Keratinocyte (primary cell): Measurements from ENCODE around the gene MPZL1. TPM values are rescaled to one million over a fixed set of nuclear protein-coding genes. Genes with fewer than 3 reads are reported as not detected.

ENCODE experiments used
- DNase-seq: peaks from one replicate; pipeline ENCODE4 v3.0.0-alpha.2; 2011; ENCODE audit warnings: low read depth, missing footprints, low spot score
- FAIRE-seq: peaks from 2 replicates; lab custom pipeline; 2011; peaks lifted over from hg19 to GRCh38; lab: Jason Lieb, UNC
- H2AFZ ChIP-seq: 2 replicates; pipeline ENCODE4 v1.6.0; 2012; ENCODE audit warnings: low read length, control low read depth, inconsistent platforms; ENCODE audit not compliant: control insufficient read depth
- H3K27ac ChIP-seq: 2 replicates; pipeline ENCODE4 v1.5.1; 2011; ENCODE audit warnings: low read length; ENCODE audit not compliant: control insufficient read depth, insufficient read depth
- H3K27me3 ChIP-seq: 3 replicates; pipeline ENCODE4 v1.6.0; 2011; ENCODE audit warnings: low read length; ENCODE audit not compliant: control insufficient read depth, insufficient read depth; ENCODE audit errors: extremely low read depth
- H3K36me3 ChIP-seq, 2 experiments: 2 replicates in 1 of 2; 3 replicates in 1 of 2; pipeline ENCODE4 v1.5.1; 2011; ENCODE audit warnings: low read length in 2 of 2, mild to moderate bottlenecking in 1 of 2; ENCODE audit not compliant: control insufficient read depth in 2 of 2, insufficient read depth in 2 of 2; ENCODE audit errors: extremely low read depth in 1 of 2
- H3K4me1 ChIP-seq: 3 replicates; pipeline ENCODE4 v1.5.1; 2011; ENCODE audit warnings: low read length; ENCODE audit not compliant: control insufficient read depth, insufficient read depth; ENCODE audit errors: extremely low read depth
- H3K4me2 ChIP-seq: 3 replicates; pipeline ENCODE4 v1.6.0; 2011; ENCODE audit warnings: low read depth, low read length; ENCODE audit not compliant: control insufficient read depth, insufficient read depth; ENCODE audit errors: extremely low read depth
- H3K4me3 ChIP-seq, 3 experiments: fragments of 200-600 bp in 1 of 3; sonication (generic) in 1 of 3; 2 replicates in 2 of 3; 3 replicates in 1 of 3; pipeline ENCODE4 v1.5.1; 2011 to 2016; ENCODE audit warnings: low read length in 3 of 3, mild to moderate bottlenecking in 3 of 3, control low read depth in 2 of 3, inconsistent platforms in 1 of 3, low read depth in 1 of 3, mixed read lengths in 1 of 3, mixed run types in 1 of 3, moderate library complexity in 1 of 3; ENCODE audit not compliant: control insufficient read depth in 2 of 3, insufficient read depth in 2 of 3; ENCODE audit errors: extremely low read depth in 1 of 3
- H3K79me2 ChIP-seq: 2 replicates; pipeline ENCODE4 v1.6.0; 2012; ENCODE audit warnings: low read length; ENCODE audit not compliant: control insufficient read depth, insufficient read depth
- H3K9ac ChIP-seq: 3 replicates; pipeline ENCODE4 v1.6.0; 2011; ENCODE audit warnings: low read length; ENCODE audit not compliant: control insufficient read depth, insufficient read depth; ENCODE audit errors: extremely low read depth
- H3K9me1 ChIP-seq: 3 replicates; pipeline ENCODE4 v1.6.0; 2011; ENCODE audit warnings: low read length; ENCODE audit not compliant: control insufficient read depth, insufficient read depth; ENCODE audit errors: extremely low read depth
- H3K9me3 ChIP-seq: 2 replicates; pipeline ENCODE4 v1.5.1; 2012; ENCODE audit warnings: low read depth, low read length; ENCODE audit not compliant: control insufficient read depth
- H4K20me1 ChIP-seq: 3 replicates; pipeline ENCODE4 v1.6.0; 2011; ENCODE audit warnings: low read length; ENCODE audit not compliant: control insufficient read depth, insufficient read depth; ENCODE audit errors: extremely low read depth
- EZH2 ChIP-seq: IDR thresholded peaks from one replicate; pipeline ENCODE4 v1.6.1; 2012; ENCODE audit warnings: inconsistent platforms, mild to moderate bottlenecking, low read length, moderate library complexity
- dilution Hi-C: fragments of 300-500 bp; cut with MboI; formaldehyde crosslinking; loops from one replicate; pipeline ENCODE4 v1.7.0; 2020; ENCODE audit warnings: low sequenced_read_pairs; ENCODE audit not compliant: extremely low pct_ligation_motif_present
- polyA plus RNA-seq, 5 experiments: library from polyadenylated mRNA; depleted of rRNA in 3 of 5; stranded (reverse) in 3 of 5; stranded (forward) in 1 of 5; unstranded in 1 of 5; fragments of >200 nt; gene quantifications; 1 replicate in 1 of 5; 2 replicates in 3 of 5; 3 replicates in 1 of 5; pipeline versions ENCODE4 v1.2.1 to v1.2.3, GENCODE V29; 2011 to 2012; ENCODE audit warnings: missing spikeins in 2 of 5, low read depth in 1 of 5, low replicate concordance in 1 of 5
- TF ChIP-seq, protein P1 (sequence below), 3 experiments: IDR thresholded peaks in 1 of 3; conservative IDR thresholded peaks in 1 of 3; optimal IDR thresholded peaks in 1 of 3; 2 replicates in 2 of 3; 3 replicates in 1 of 3; pipeline versions ENCODE3 to v1.5.1; 2011; ENCODE audit warnings: low read length in 3 of 3, mild to moderate bottlenecking in 3 of 3, moderate library complexity in 2 of 3, control low read depth in 1 of 3, inconsistent platforms in 1 of 3; ENCODE audit not compliant: insufficient read depth in 2 of 3; ENCODE audit errors: extremely low read depth in 1 of 3

Gene MPZL1
- polyA plus RNA-seq, 1 donor (not counting 4 experiments of a cell fraction or from before 2014, with no cell fraction given), result 195 TPM

GRCh38 chr1:167836197-167836596 lies 114.4 kb downstream of the MPZL1 start:
- DNase-seq (no peak), FAIRE-seq (no peak)
- no peak for TF ChIP-seq EZH2
- TF ChIP-seq, protein P1, sequence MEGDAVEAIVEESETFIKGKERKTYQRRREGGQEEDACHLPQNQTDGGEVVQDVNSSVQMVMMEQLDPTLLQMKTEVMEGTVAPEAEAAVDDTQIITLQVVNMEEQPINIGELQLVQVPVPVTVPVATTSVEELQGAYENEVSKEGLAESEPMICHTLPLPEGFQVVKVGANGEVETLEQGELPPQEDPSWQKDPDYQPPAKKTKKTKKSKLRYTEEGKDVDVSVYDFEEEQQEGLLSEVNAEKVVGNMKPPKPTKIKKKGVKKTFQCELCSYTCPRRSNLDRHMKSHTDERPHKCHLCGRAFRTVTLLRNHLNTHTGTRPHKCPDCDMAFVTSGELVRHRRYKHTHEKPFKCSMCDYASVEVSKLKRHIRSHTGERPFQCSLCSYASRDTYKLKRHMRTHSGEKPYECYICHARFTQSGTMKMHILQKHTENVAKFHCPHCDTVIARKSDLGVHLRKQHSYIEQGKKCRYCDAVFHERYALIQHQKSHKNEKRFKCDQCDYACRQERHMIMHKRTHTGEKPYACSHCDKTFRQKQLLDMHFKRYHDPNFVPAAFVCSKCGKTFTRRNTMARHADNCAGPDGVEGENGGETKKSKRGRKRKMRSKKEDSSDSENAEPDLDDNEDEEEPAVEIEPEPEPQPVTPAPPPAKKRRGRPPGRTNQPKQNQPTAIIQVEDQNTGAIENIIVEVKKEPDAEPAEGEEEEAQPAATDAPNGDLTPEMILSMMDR (optimal IDR thresholded peaks at IDR 0.05 in 1 of 3, IDR thresholded peaks at IDR 0.05 in 1 of 3, conservative IDR thresholded peaks at IDR 0.05 in 1 of 3; ENCODE audit: extremely low read depth in 1 of 3, insufficient read depth in 2 of 3, low read length in 3 of 3), result no peak
- Histone ChIP-seq H3K9me3 (no peaks in the 10 kb centered on the region), H3K4me2 (no peak overlapping the region), H3K36me3 (no peaks in the 10 kb centered on the region), H4K20me1 (no peaks in the 10 kb centered on the region), H3K79me2 (no peaks in the 10 kb centered on the region), H3K4me3 (no peak overlapping the region), H3K9ac (no peak overlapping the region), H3K27ac (no peak overlapping the region), H3K27me3 (no peaks in the 10 kb centered on the region), H3K4me1 (no peaks in the 10 kb centered on the region), H3K9me1 (no peaks in the 10 kb centered on the region), H2AFZ (no peak overlapping the region)
- dilution Hi-C loops, result no loop called here

DNA sequence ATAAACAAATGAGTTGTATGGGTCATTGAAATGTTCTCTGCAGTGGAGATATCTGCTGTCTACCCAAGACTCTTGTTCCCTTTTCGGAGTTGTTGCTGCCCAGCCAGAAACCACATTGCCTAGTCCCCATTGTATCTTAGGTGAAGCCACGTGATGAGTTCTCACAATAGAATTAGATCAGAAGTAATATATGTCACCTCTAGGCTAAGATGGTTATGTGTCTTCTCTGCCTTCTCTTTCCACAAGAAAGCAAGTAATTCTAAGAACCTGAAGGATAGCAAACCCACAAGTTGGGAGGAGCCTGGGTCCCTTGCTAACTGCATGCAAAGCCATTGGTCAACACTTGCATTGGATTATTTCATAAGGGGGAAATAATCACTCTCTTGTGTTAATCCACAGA lies 115.5 kb downstream of the MPZL1 start:
- Histone ChIP-seq H3K27ac (no peak overlapping the region), H2AFZ (no peak overlapping the region), H4K20me1 (no peaks in the 10 kb centered on the region), H3K27me3 (no peaks in the 10 kb centered on the region), H3K9me1 (no peaks in the 10 kb centered on the region), H3K9me3 (no peaks in the 10 kb centered on the region), H3K4me2 (no peak overlapping the region), H3K4me3 (no peak overlapping the region), H3K4me1 (no peaks in the 10 kb centered on the region), H3K79me2 (no peaks in the 10 kb centered on the region), H3K36me3 (no peaks in the 10 kb centered on the region), H3K9ac (no peak overlapping the region)
- FAIRE-seq, result no peak
- dilution Hi-C loops, result no loop called here
- DNase-seq, result no peak
- TF ChIP-seq EZH2, result no peak
- TF ChIP-seq, protein P1 (optimal IDR thresholded peaks at IDR 0.05 in 1 of 3, IDR thresholded peaks at IDR 0.05 in 1 of 3, conservative IDR thresholded peaks at IDR 0.05 in 1 of 3; ENCODE audit: extremely low read depth in 1 of 3, insufficient read depth in 2 of 3, low read length in 3 of 3), result no peak
